Stomach smooth muscle (tissue), 2 donors: ENCODE measurements around the gene C1QTNF6.

Source experiments
- H3K27ac ChIP-seq: one replicate; pipeline ENCODE4 v1.7.0; 2013; ENCODE audit warnings: mild to moderate bottlenecking, low read length, inconsistent platforms
- H3K27me3 ChIP-seq, 2 donors: one replicate each; pipeline ENCODE4 v1.7.0; 2013; ENCODE audit warnings: low read length in 2 of 2; ENCODE audit not compliant: insufficient read depth in 2 of 2, control insufficient read depth in 1 of 2
- H3K36me3 ChIP-seq, 2 donors: one replicate each; pipeline ENCODE4 v1.7.0; 2013; ENCODE audit warnings: low read length in 2 of 2; ENCODE audit not compliant: control insufficient read depth in 2 of 2, insufficient read depth in 2 of 2
- H3K4me1 ChIP-seq: one replicate; pipeline ENCODE4 v1.7.0; 2013; ENCODE audit warnings: low read length; ENCODE audit not compliant: control insufficient read depth, insufficient read depth
- H3K4me3 ChIP-seq, 2 donors: one replicate each; pipeline ENCODE4 v1.7.0; 2013; ENCODE audit warnings: low read length in 2 of 2
- H3K9ac ChIP-seq, 2 donors: one replicate each; pipeline ENCODE4 v1.7.0; 2013; ENCODE audit warnings: low read length in 2 of 2, mild to moderate bottlenecking in 1 of 2
- H3K9me3 ChIP-seq, 2 donors: one replicate each; pipeline ENCODE4 v1.7.0; 2013; ENCODE audit warnings: low read length in 2 of 2; ENCODE audit not compliant: control insufficient read depth in 2 of 2
- donor health status: healthy.
- donor health status: Pancreatic carcinoma.

Gene C1QTNF6

GRCh38 chr22:37211866-37212173 lies 23.8 kb upstream of the C1QTNF6 start:
- Histone ChIP-seq H3K27ac (no peak overlapping the region), H3K36me3 (no peaks in the 10 kb centered on the region), H3K4me3 (no peak overlapping the region), H3K27me3 (peaks cover 0 to 17% of the 10 kb centered on the region in 2 donors), H3K9ac (no peak overlapping the region), H3K4me1 (no peaks in the 10 kb centered on the region), H3K9me3 (no peaks in the 10 kb centered on the region)

DNA sequence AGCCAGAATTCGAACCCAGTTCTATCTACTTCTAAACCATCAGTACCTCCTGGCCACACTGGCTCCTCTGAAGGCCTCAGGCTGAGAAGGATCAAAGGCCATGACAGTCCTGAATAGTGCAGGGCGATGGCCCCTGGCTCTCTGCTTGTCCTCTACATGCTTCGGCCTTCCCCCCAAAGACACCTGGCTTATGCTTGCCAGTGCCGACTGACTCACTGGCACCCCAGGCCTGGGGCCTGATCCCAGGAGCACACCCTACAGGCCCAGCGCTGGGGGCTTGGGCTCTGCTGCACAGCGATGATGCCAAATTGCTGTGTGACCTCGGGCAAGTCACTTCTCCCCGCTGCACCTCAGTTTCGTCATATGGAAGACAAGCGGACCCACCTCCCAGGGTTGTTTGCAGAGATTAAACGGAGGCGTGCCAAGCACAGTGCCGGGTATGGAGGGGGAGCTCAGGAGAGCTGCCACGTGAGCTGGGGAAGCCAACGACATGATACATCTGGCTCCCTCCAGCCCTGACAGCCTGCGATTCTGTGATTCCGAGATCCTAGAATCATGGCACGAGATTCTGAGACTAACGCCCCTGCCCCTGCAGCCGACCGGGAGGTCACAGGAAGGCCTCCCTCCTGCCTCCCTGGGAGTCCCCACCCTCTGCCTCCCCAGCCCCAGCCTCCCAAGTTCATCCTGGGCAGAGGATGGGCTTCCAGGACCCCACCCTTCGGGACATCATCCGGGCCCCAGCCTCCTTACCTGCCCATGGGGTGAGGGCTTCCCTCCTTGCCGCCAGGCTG lies 23.2 kb upstream of the C1QTNF6 start:
- H3K9me3 ChIP-seq: no peaks in the 10 kb centered on the region
- H3K27me3 ChIP-seq: peaks cover 0 to 17% of the 10 kb centered on the region in 2 donors
- no peak overlapping the region for H3K4me3 ChIP-seq
- H3K4me1 ChIP-seq: no peaks in the 10 kb centered on the region
- no peaks in the 10 kb centered on the region for H3K36me3 ChIP-seq
- H3K9ac ChIP-seq: no peak overlapping the region
- no peak overlapping the region for H3K27ac ChIP-seq

GRCh38 chr22:37210041-37210803 lies 22.2 kb upstream of the C1QTNF6 start:
- H3K4me3 ChIP-seq: no peak overlapping the region
- no peak overlapping the region for H3K9ac ChIP-seq
- peaks cover 0 to 17% of the 10 kb centered on the region in 2 donors for H3K27me3 ChIP-seq
- no peak overlapping the region for H3K27ac ChIP-seq
- H3K36me3 ChIP-seq: no peaks in the 10 kb centered on the region
- H3K9me3 ChIP-seq: no peaks in the 10 kb centered on the region
- H3K4me1 ChIP-seq: no peaks in the 10 kb centered on the region

DNA sequence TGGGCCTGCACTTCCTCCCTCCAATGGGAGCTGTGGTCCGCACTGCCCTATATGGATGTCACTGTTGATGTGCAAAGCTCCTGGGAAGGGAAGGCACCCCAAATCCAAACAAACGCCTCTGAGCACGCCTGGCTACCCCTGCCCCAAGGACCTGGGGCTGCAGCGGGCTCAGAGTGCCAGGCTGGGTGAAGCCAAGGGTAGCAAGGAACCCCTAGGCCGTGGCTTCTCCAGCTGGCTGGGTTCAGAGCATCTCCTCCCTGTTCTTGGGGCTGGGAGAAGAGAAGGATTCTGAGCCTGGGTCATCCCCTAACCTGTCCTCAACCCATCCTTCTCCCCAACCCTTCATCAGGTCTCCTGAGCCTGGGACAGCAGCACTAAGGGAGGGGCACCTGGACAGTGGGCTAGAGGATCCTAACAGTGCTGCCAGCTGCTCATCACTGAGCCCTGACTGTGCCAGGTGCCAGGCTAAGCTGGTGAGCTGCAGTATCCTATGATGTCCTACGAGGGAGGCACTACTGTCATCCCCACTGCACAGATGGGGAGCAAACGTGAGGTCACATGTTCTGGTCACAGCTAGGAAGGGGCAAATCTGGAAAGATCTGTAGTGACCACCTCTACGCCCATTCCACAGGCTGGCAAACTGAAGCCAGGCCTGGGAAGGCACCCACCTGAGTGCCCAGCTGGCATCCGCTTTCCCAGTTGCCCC lies 21.2 kb upstream of the C1QTNF6 start:
- Histone ChIP-seq H3K9ac (no peak overlapping the region), H3K27me3 (peaks cover 0 to 17% of the 10 kb centered on the region in 2 donors), H3K4me3 (no peak overlapping the region), H3K4me1 (no peaks in the 10 kb centered on the region), H3K36me3 (no peaks in the 10 kb centered on the region), H3K9me3 (no peaks in the 10 kb centered on the region), H3K27ac (no peak overlapping the region)

DNA sequence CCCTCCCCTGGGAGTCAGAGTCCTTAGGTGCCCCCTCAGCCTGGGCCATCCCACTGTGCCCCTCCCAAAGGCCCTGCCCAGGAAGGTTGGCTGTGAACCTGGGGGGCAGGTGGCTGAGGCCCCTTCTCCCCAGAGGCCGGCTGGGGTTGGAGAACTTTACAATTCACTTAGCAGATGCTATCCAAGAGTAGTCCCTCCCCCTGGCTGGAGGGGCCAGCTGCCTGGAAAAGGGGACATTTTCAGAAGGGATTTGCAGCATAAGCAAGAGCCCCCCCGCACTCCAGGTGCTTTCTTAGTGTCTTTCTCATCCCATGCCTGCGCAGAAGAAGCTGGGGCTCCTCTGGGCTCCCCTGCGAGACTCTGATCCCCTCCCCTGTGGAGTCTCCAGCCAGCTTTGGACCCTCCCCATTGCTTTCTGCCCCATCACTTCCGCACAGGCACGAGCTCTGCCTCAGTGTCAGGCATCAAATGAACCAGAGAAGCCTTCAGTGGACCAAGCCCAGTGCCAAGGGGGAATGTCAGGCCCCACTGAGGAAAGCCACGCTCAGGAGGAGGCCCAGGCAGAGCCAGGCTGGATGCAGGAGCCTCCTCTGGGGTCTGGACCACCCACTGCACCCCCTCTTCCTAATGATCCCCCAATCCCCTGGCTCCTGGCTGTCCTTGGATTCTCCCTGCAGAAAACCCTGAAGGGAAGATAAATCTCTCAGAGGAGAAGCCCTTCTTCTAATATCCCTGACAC lies 20.5 kb upstream of the C1QTNF6 start:
- H3K9ac ChIP-seq: no peak overlapping the region
- peaks cover 0 to 14% of the 10 kb centered on the region in 2 donors for H3K27me3 ChIP-seq
- H3K4me3 ChIP-seq: no peak overlapping the region
- H3K36me3 ChIP-seq: no peaks in the 10 kb centered on the region
- H3K9me3 ChIP-seq: no peaks in the 10 kb centered on the region
- H3K4me1 ChIP-seq: no peaks in the 10 kb centered on the region
- no peak overlapping the region for H3K27ac ChIP-seq

- H3K27me3 ChIP-seq: peaks cover 0 to 9% of the 10 kb centered on the region in 2 donors
- H3K4me3 ChIP-seq: no peak overlapping the region
- H3K9ac ChIP-seq: no peak overlapping the region
- no peaks in the 10 kb centered on the region for H3K4me1 ChIP-seq
- no peak overlapping the region for H3K27ac ChIP-seq
- no peaks in the 10 kb centered on the region for H3K9me3 ChIP-seq
- no peaks in the 10 kb centered on the region for H3K36me3 ChIP-seq
These were observed 19.9 kb upstream of the C1QTNF6 start for GRCh38 chr22:37207981-37208380.

- Histone ChIP-seq H3K9ac (no peak overlapping the region), H3K9me3 (no peaks in the 10 kb centered on the region), H3K4me1 (no peaks in the 10 kb centered on the region), H3K27ac (no peak overlapping the region), H3K27me3 (peaks cover 0 to 9% of the 10 kb centered on the region in 2 donors), H3K36me3 (no peaks in the 10 kb centered on the region), H3K4me3 (no peak overlapping the region)
These were observed 19.1 kb upstream of the C1QTNF6 start for GRCh38 chr22:37206841-37207821.

GRCh38 chr22:37206118-37206840 lies 18.2 kb upstream of the C1QTNF6 start:
- H3K9me3 ChIP-seq: no peaks in the 10 kb centered on the region
- peaks cover 0 to 6% of the 10 kb centered on the region in 2 donors for H3K27me3 ChIP-seq
- no peaks in the 10 kb centered on the region for H3K4me1 ChIP-seq
- no peak overlapping the region for H3K4me3 ChIP-seq
- H3K36me3 ChIP-seq: no peaks in the 10 kb centered on the region
- H3K27ac ChIP-seq: no peak overlapping the region
- no peak overlapping the region for H3K9ac ChIP-seq

GRCh38 chr22:37205046-37205445 lies 17.0 kb upstream of the C1QTNF6 start:
- H3K36me3 ChIP-seq: no peaks in the 10 kb centered on the region
- no peaks in the 10 kb centered on the region for H3K9me3 ChIP-seq
- no peaks in the 10 kb centered on the region for H3K4me1 ChIP-seq
- no peak overlapping the region for H3K4me3 ChIP-seq
- no peak overlapping the region for H3K9ac ChIP-seq
- peaks cover 0 to 3% of the 10 kb centered on the region in 2 donors for H3K27me3 ChIP-seq
- H3K27ac ChIP-seq: no peak overlapping the region
